NB4 (cell line): Measurements from ENCODE around the gene OXA1L.

Source experiments
- CTCF ChIP-seq: IDR thresholded peaks from one replicate; pipeline ENCODE4 v1.5.1; 2012; ENCODE audit warnings: low read depth, low read length
- MAX ChIP-seq: IDR thresholded peaks from 2 replicates; pipeline ENCODE4 v1.6.1; 2011; ENCODE audit warnings: low read depth, low read length
- MYC ChIP-seq: IDR thresholded peaks from 2 replicates; pipeline ENCODE4 v1.6.1; 2011; ENCODE audit warnings: low read depth, low read length
- POLR2A ChIP-seq: IDR thresholded peaks from 2 replicates; pipeline ENCODE4 v1.6.1; 2011; ENCODE audit warnings: mild to moderate bottlenecking; ENCODE audit not compliant: insufficient read length; ENCODE audit errors: extremely low read depth

- TF ChIP-seq CTCF (no peak), POLR2A (no peak), MAX (no peak), MYC (no peak)
Observed at GRCh38 chr14:22764382-22764781, 2.1 kb upstream of the OXA1L start.
